Kidney epithelial cell (primary cell): ENCODE data around the gene RRBP1. TPM values are rescaled to one million over a fixed set of nuclear protein-coding genes. Genes with fewer than 3 reads are reported as not detected.

Experiments
- DNase-seq: peaks from one replicate; pipeline ENCODE4 v3.0.0-alpha.2; 2010; ENCODE audit warnings: low read depth
- H3K27me3 ChIP-seq: 2 replicates; pipeline ENCODE4 v1.6.0; 2011; ENCODE audit warnings: low read length; ENCODE audit not compliant: control insufficient read depth, insufficient read depth
- H3K36me3 ChIP-seq: 2 replicates; pipeline ENCODE4 v1.5.1; 2011; ENCODE audit warnings: low read length; ENCODE audit not compliant: control insufficient read depth, insufficient read depth
- H3K4me3 ChIP-seq: 2 replicates; pipeline ENCODE4 v1.5.1; 2011; ENCODE audit warnings: low read depth, mild to moderate bottlenecking, control low read depth, low read length
- total RNA-seq: library from RNA; depleted of rRNA; stranded (reverse); fragments of >200 nt; gene quantifications from 2 replicates; pipeline ENCODE4 v1.2.3, GENCODE V29; 2015
- TF ChIP-seq, protein P1 (sequence below): IDR thresholded peaks from 2 replicates; pipeline ENCODE4 v1.5.1; 2011; ENCODE audit warnings: mild to moderate bottlenecking, moderate library complexity, low read length, control low read depth, inconsistent platforms; ENCODE audit not compliant: insufficient read depth, poor library complexity, severe bottlenecking

The RRBP1 gene
- total RNA-seq, 1 donor from 2014 or later: 98.4 TPM

DNA sequence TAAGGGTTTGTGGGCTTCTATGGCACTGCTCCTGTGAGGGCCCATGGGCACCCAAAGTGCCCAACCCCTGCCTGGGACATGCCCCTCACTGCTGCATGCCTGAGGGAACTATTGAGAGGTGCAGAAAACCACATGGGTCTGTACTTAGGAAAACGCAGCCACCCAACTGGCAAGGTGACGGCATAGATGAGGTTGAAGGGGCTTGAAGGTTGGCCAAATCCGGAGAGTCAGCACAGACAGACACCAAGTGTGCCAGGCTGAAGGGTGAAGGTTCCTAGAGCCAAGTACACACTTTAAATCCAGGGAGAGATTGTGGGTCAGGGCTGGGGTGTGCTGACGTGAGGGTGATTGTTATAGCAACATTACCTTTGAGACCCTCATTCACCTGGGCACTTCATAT lies 23.9 kb upstream of the RRBP1 start:
- H3K27me3 ChIP-seq: no peaks in the 10 kb centered on the region
- H3K4me3 ChIP-seq: no peak overlapping the region
- no peaks in the 10 kb centered on the region for H3K36me3 ChIP-seq
- TF ChIP-seq, protein P1, sequence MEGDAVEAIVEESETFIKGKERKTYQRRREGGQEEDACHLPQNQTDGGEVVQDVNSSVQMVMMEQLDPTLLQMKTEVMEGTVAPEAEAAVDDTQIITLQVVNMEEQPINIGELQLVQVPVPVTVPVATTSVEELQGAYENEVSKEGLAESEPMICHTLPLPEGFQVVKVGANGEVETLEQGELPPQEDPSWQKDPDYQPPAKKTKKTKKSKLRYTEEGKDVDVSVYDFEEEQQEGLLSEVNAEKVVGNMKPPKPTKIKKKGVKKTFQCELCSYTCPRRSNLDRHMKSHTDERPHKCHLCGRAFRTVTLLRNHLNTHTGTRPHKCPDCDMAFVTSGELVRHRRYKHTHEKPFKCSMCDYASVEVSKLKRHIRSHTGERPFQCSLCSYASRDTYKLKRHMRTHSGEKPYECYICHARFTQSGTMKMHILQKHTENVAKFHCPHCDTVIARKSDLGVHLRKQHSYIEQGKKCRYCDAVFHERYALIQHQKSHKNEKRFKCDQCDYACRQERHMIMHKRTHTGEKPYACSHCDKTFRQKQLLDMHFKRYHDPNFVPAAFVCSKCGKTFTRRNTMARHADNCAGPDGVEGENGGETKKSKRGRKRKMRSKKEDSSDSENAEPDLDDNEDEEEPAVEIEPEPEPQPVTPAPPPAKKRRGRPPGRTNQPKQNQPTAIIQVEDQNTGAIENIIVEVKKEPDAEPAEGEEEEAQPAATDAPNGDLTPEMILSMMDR: no peak
- no peak for DNase-seq

DNA sequence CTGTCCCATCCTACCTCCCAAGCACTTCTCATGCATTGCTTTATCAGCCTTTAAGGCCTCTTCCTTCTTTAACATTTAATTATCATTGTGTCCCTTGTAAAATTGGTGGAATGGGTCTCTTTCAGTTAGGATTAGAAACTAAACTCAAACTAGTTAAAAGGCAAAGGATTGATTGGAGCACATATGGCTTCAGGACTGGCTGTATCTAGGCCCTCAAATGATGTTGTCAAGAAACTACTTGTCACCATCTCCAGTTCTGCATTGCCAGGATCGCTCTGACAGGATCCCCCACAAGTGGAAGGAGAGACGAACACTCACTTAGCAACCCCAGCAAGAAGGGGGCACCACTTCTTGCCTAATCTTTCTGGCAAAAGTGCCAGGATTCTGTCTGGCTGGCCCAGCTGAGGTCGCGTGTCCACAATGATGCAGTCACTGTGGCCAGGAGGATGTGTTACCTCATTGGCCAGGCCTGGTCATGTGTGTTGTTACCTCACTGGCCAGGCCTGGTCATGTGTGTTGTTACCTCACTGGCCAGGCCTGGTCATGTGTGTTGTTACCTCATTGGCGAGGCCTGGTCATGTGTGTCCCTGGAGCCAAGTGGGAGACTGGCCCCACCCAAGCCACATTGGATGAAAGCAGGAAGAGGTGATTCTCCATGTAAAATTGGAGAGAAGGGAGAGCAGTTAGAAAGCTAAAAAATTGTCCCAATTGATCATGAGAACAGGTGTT lies 22.7 kb upstream of the RRBP1 start:
- DNase-seq: no peak
- no peaks in the 10 kb centered on the region for H3K36me3 ChIP-seq
- no peak overlapping the region for H3K4me3 ChIP-seq
- H3K27me3 ChIP-seq: no peaks in the 10 kb centered on the region
- TF ChIP-seq, protein P1: no peak

DNA sequence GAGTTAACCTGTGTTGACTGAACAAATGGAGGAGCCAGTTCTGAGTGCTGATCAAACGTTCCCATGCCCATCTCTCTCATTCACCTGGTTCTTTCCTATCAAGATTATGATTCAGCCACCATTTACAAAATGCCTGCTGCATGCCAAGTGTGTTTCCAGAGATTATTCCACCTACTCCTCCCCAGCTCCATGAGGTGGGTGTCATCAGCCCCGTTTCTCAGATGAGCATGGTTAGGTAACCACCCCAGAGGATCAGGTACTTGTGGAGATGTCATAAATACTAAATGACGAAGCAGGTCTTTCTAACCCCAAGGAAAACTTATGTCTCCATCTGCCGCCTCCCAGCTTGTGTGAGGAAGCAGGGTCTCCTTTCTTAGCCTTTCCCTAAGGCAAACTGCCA lies 19.8 kb upstream of the RRBP1 start:
- TF ChIP-seq, protein P1: no peak
- H3K27me3 ChIP-seq: no peaks in the 10 kb centered on the region
- DNase-seq: no peak
- H3K36me3 ChIP-seq: no peaks in the 10 kb centered on the region
- no peak overlapping the region for H3K4me3 ChIP-seq

DNA sequence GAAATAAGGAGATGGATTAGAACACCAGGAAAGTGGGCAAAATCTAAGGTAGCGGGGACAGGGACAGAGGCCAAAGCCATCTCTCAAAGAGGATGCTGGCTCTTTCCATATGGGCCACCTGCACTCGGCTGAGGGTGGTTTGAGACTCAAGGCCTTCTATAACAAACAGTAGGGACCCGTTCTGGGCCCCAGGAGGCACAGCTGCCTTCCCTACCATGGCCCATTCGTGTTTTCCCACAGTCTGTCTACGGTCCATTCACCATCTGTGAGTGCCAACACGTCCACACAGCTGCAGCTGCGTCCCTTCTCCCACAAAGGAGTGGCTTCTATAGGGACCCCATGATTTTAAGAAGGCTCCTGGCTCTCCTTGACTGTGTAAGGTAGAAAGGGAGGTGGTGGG lies 18.6 kb upstream of the RRBP1 start:
- TF ChIP-seq, protein P1: no peak
- H3K27me3 ChIP-seq: no peaks in the 10 kb centered on the region
- no peaks in the 10 kb centered on the region for H3K36me3 ChIP-seq
- no peak for DNase-seq
- no peak overlapping the region for H3K4me3 ChIP-seq

DNA sequence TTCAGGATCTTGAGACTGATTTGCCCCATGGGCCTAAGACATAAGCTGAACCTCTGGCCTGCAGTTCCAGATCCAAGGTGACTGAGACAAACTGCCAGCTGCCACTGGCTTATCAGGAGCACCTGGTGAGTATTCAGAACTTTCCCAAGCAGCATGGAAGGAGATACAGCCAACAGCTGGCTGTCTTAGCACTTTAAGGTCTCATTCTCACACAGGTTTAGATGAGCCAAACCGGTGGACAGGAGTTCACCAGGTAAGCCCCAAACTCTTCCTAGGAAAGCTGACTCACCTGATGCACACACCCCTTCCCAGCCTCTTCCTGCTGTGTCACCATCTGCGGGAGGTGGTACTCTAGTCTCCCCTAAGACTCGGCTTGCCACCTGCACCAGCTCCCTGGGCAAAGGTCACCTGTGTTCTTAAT lies 17.9 kb upstream of the RRBP1 start, which contains the start of gene BANF2:
Gene BANF2 (plus strand): TSS at position 36 of the 421 bp plus-strand sequence. CDS start 25,060 bp downstream, outside the sequence.
- TF ChIP-seq, protein P1: no peak
- no peak for DNase-seq
- Histone ChIP-seq H3K4me3 (no peak within 1 kb of the TSS), H3K27me3 (no peaks in the 10 kb centered on the region), H3K36me3 (no peaks in the 10 kb centered on the region)

DNA sequence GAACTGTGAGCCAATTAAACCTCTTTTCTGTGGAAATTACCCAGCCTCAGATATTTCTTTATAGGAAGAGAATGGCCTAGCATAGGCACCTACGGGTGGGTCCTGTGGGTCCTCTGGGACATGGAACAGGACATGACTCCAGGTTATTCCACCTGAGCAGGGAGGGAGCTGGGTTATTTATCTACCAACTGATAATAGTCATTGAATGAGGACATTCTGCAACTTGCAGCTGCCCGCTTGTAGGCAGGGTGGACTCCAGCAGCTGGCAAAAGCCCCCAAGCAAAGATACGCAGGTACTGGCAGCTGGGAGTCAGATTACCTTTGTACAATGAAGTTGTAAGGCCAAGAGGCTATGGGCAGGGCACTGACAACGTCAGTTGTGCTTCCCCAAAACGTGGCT lies 16.3 kb upstream of the RRBP1 start:
- DNase-seq: no peak
- Histone ChIP-seq H3K27me3 (no peaks in the 10 kb centered on the region), H3K36me3 (no peaks in the 10 kb centered on the region), H3K4me3 (no peak overlapping the region)
- TF ChIP-seq, protein P1: no peak
